H1 (cell line): ENCODE data around the gene TMPRSS3. TPM values are rescaled to one million over a fixed set of nuclear protein-coding genes. Genes with fewer than 3 reads are reported as not detected.

Experiments used
- CTCF ChIA-PET: fragments of 300-600 bp; sonication (Branson Sonifier 250); formaldehyde crosslinking; loops from one replicate; lab custom pipeline; 2021; ENCODE audit not compliant: partially characterized antibody; lab: Charles Lee
- POLR2A ChIA-PET: fragments of 300-600 bp; sonication (Branson Sonifier 250); formaldehyde crosslinking; loops from one replicate; lab custom pipeline; 2021; ENCODE audit warnings: inconsistent platforms; ENCODE audit not compliant: partially characterized antibody; lab: Charles Lee
- DNase-seq, 2 experiments: peaks; one replicate each; pipeline versions ENCODE4 v3.0.0 to v3.0.0-alpha.2; 2010 to 2022; ENCODE audit warnings: low spot score in 2 of 2, low read depth in 1 of 2, mixed read lengths in 1 of 2
- FAIRE-seq: peaks from 2 replicates; lab custom pipeline; 2011; peaks lifted over from hg19 to GRCh38; lab: Jason Lieb, UNC
- H2AFZ ChIP-seq: 2 replicates; pipeline ENCODE4 v1.8.1; 2012; ENCODE audit warnings: low read length, inconsistent platforms
- H2AK5ac ChIP-seq: 2 replicates; pipeline ENCODE4 v1.6.1; 2013; ENCODE audit warnings: low read depth, low read length
- H2BK120ac ChIP-seq: replicated peaks from 2 replicates; pipeline ENCODE3; 2013; ENCODE audit warnings: low read depth, low read length, inconsistent platforms
- H2BK12ac ChIP-seq: 2 replicates; pipeline ENCODE4 v1.6.1; 2013; ENCODE audit warnings: low read depth, low read length
- H2BK15ac ChIP-seq: 2 replicates; pipeline ENCODE4 v1.6.1; 2013; ENCODE audit warnings: low read length
- H2BK20ac ChIP-seq: 2 replicates; pipeline ENCODE4 v1.6.1; 2013; ENCODE audit warnings: low read length
- H2BK5ac ChIP-seq: 2 replicates; pipeline ENCODE4 v1.6.1; 2013; ENCODE audit warnings: low read depth, low read length
- H3K14ac ChIP-seq: 2 replicates; pipeline ENCODE4 v1.6.1; 2013; ENCODE audit warnings: inconsistent platforms; ENCODE audit not compliant: insufficient read length
- H3K18ac ChIP-seq: 2 replicates; pipeline ENCODE4 v1.6.1; 2013; ENCODE audit warnings: low read length; ENCODE audit errors: extremely low read depth
- H3K23ac ChIP-seq: 2 replicates; pipeline ENCODE4 v1.6.1; 2013; ENCODE audit warnings: inconsistent platforms; ENCODE audit not compliant: insufficient read length
- H3K23me2 ChIP-seq: 2 replicates; pipeline ENCODE4 v1.6.1; 2013; ENCODE audit warnings: low read depth, low read length
- H3K27ac ChIP-seq: 2 replicates; pipeline ENCODE4 v1.6.1; 2011; ENCODE audit warnings: low read depth, low read length, inconsistent platforms
- H3K27me3 ChIP-seq, 4 experiments: replicated peaks in 1 of 4; 1 replicate in 1 of 4; 2 replicates in 3 of 4; pipeline versions ENCODE4 v1.6.1 to v1.8.1; 2011 to 2013; ENCODE audit warnings: low read length in 3 of 4, mild to moderate bottlenecking in 3 of 4, inconsistent platforms in 2 of 4, mixed read lengths in 2 of 4, moderate library complexity in 1 of 4; ENCODE audit not compliant: control insufficient read depth in 3 of 4, insufficient read depth in 3 of 4; ENCODE audit errors: extremely low read depth in 1 of 4
- H3K36me3 ChIP-seq, 4 experiments: 2 replicates each; pipeline versions ENCODE4 v1.6.1 to v1.8.1; 2011 to 2013; ENCODE audit warnings: mild to moderate bottlenecking in 4 of 4, low read length in 3 of 4, moderate library complexity in 2 of 4, control low read depth in 1 of 4, inconsistent platforms in 1 of 4; ENCODE audit not compliant: insufficient read depth in 4 of 4, control insufficient read depth in 2 of 4
- H3K4ac ChIP-seq: replicated peaks from 2 replicates; pipeline ENCODE3; 2013; ENCODE audit warnings: low read length, low read depth, mixed read lengths, inconsistent platforms; ENCODE audit not compliant: insufficient read length
- H3K4me1 ChIP-seq, 4 experiments: replicated peaks in 1 of 4; 1 replicate in 1 of 4; 2 replicates in 3 of 4; pipeline versions ENCODE4 v1.6.1 to v1.8.1; 2011 to 2013; ENCODE audit warnings: low read length in 3 of 4, inconsistent platforms in 2 of 4, mixed read lengths in 1 of 4; ENCODE audit not compliant: insufficient read depth in 4 of 4, control insufficient read depth in 3 of 4
- H3K4me2 ChIP-seq, 2 experiments: 2 replicates each; pipeline versions ENCODE4 v1.6.1 to v1.8.1; 2011 to 2013; ENCODE audit warnings: low read depth in 2 of 2, low read length in 2 of 2, control low read depth in 1 of 2, inconsistent platforms in 1 of 2, mild to moderate bottlenecking in 1 of 2; ENCODE audit not compliant: insufficient read depth in 1 of 2
- H3K4me3 ChIP-seq, 4 experiments: fragments of 200-600, 300-600 bp in 1 of 4; sonication (generic), shearing (Covaris generic), sonication (Bioruptor Twin) in 1 of 4; 2 replicates each; pipeline versions ENCODE4 v1.5.1 to v1.8.1; 2011 to 2016; ENCODE audit warnings: low read length in 4 of 4, low read depth in 3 of 4, control low read depth in 2 of 4, inconsistent platforms in 2 of 4, mild to moderate bottlenecking in 2 of 4, mixed read lengths in 1 of 4, moderate library complexity in 1 of 4; ENCODE audit not compliant: insufficient read depth in 2 of 4; ENCODE audit errors: extremely low read depth in 1 of 4
- H3K56ac ChIP-seq: replicated peaks from 2 replicates; pipeline ENCODE3; 2013; ENCODE audit warnings: low read depth, mild to moderate bottlenecking, mixed read lengths, low read length, inconsistent platforms; ENCODE audit not compliant: insufficient read length
- H3K79me1 ChIP-seq: 2 replicates; pipeline ENCODE4 v1.6.1; 2013; ENCODE audit warnings: low read depth, low read length, control low read depth
- H3K79me2 ChIP-seq, 2 experiments: 2 replicates each; pipeline versions ENCODE4 v1.6.1 to v1.8.1; 2012 to 2013; ENCODE audit warnings: low read length in 2 of 2, mild to moderate bottlenecking in 2 of 2, inconsistent platforms in 1 of 2; ENCODE audit not compliant: insufficient read depth in 2 of 2, control insufficient read depth in 1 of 2
- H3K9ac ChIP-seq, 4 experiments: replicated peaks in 1 of 4; 1 replicate in 1 of 4; 2 replicates in 3 of 4; pipeline versions ENCODE4 v1.6.1 to v1.8.1; 2011 to 2013; ENCODE audit warnings: low read depth in 3 of 4, low read length in 3 of 4, control low read depth in 2 of 4, mild to moderate bottlenecking in 2 of 4, moderate library complexity in 2 of 4, inconsistent platforms in 1 of 4; ENCODE audit errors: extremely low read depth in 1 of 4
- H3K9me3 ChIP-seq, 2 experiments: 2 replicates each; pipeline versions ENCODE4 v1.6.1 to v1.8.1; 2012 to 2013; ENCODE audit warnings: mild to moderate bottlenecking in 2 of 2, moderate library complexity in 2 of 2, control low read depth in 1 of 2, inconsistent platforms in 1 of 2, low read depth in 1 of 2, low read length in 1 of 2, mixed read lengths in 1 of 2; ENCODE audit not compliant: insufficient read depth in 2 of 2
- H4K20me1 ChIP-seq, 2 experiments: replicated peaks in 1 of 2; 2 replicates each; pipeline versions ENCODE3 to v1.8.1; 2011 to 2013; ENCODE audit warnings: inconsistent platforms in 2 of 2, low read length in 2 of 2, mild to moderate bottlenecking in 1 of 2; ENCODE audit not compliant: insufficient read depth in 2 of 2, control insufficient read depth in 1 of 2
- H4K5ac ChIP-seq: 2 replicates; pipeline ENCODE4 v1.6.1; 2013; ENCODE audit warnings: low read length, low read depth, mixed read lengths, inconsistent platforms; ENCODE audit not compliant: insufficient read length
- H4K8ac ChIP-seq: 2 replicates; pipeline ENCODE4 v1.8.0; 2013; ENCODE audit warnings: mild to moderate bottlenecking, moderate library complexity, low read length, inconsistent platforms; ENCODE audit not compliant: insufficient read depth; ENCODE audit errors: extremely low read depth
- H4K91ac ChIP-seq: replicated peaks from 2 replicates; pipeline ENCODE3; 2013; ENCODE audit warnings: low read length, mixed read lengths, inconsistent platforms; ENCODE audit not compliant: insufficient read length
- BCL11A ChIP-seq, 2 experiments: IDR thresholded peaks; one replicate each; pipeline ENCODE4 v1.6.1; 2011; ENCODE audit warnings: low read depth in 2 of 2, low read length in 2 of 2, mild to moderate bottlenecking in 2 of 2
- EGR1 ChIP-seq: IDR thresholded peaks from 2 replicates; pipeline ENCODE4 v1.6.1; 2011; ENCODE audit warnings: low read depth, low read length, borderline replicate concordance
- HDAC6 ChIP-seq: IDR thresholded peaks from one replicate; pipeline ENCODE4 v1.7.1; 2012; ENCODE audit warnings: low read depth, mild to moderate bottlenecking, inconsistent platforms, low read length, moderate library complexity
- KDM4A ChIP-seq: IDR thresholded peaks from one replicate; pipeline ENCODE4 v1.7.1; 2012; ENCODE audit warnings: low read depth, mild to moderate bottlenecking, moderate library complexity, low read length, inconsistent platforms; ENCODE audit not compliant: severe bottlenecking
- KDM5A ChIP-seq: fragments of 200-600 bp; IDR thresholded peaks from 2 replicates; pipeline ENCODE4 v1.7.1; 2012; ENCODE audit warnings: mild to moderate bottlenecking, low read length, inconsistent platforms, mixed read lengths
- NANOG ChIP-seq: IDR thresholded peaks from 2 replicates; pipeline ENCODE4 v1.6.1; 2011; ENCODE audit warnings: low read length, low read depth, mild to moderate bottlenecking, inconsistent platforms; ENCODE audit not compliant: insufficient read depth, poor library complexity, severe bottlenecking
- POLR2AphosphoS5 ChIP-seq: IDR thresholded peaks from 2 replicates; pipeline ENCODE4 v1.6.1; 2011; ENCODE audit warnings: low read depth, low read length
- SP1 ChIP-seq: IDR thresholded peaks from 2 replicates; pipeline ENCODE4 v1.6.1; 2011; ENCODE audit warnings: low read depth, low read length
- SP4 ChIP-seq: IDR thresholded peaks from 2 replicates; pipeline ENCODE4 v1.6.1; 2012; ENCODE audit warnings: low read length, inconsistent platforms
- SRF ChIP-seq: IDR thresholded peaks from 2 replicates; pipeline ENCODE4 v1.6.1; 2011; ENCODE audit warnings: mild to moderate bottlenecking, low read depth, low read length, moderate library complexity
- TAF1 ChIP-seq: IDR thresholded peaks from 2 replicates; pipeline ENCODE4 v1.6.1; 2011; ENCODE audit warnings: mild to moderate bottlenecking, low read depth, low read length
- ZNF274 ChIP-seq: IDR thresholded peaks from 2 replicates; pipeline ENCODE4 v1.7.0; 2012; ENCODE audit warnings: low read length, borderline replicate concordance; ENCODE audit errors: extremely low read depth
- WGBS, 2 experiments: shearing (Covaris generic) in 1 of 2; methylation state at CpG; one replicate each; pipeline versions ENCODE4 v1.1.6 to v1.1.7; 2013 to 2015; ENCODE audit warnings: low lambda C conversion rate in 2 of 2, mixed read lengths in 2 of 2, inconsistent platforms in 1 of 2, low coverage in 1 of 2, missing lambda C conversion rate in 1 of 2; ENCODE audit not compliant: insufficient replicate concordance in 2 of 2, insufficient coverage in 1 of 2, insufficient read length in 1 of 2; ENCODE audit errors: extremely low coverage in 1 of 2, missing lambda C conversion rate in 1 of 2; 5-methylcytosine and 5-hydroxymethylcytosine counted together
- polyA plus RNA-seq, 7 experiments: library from polyadenylated mRNA; depleted of rRNA in 3 of 7; stranded (reverse) in 5 of 7; unstranded in 2 of 7; fragments of >200 nt in 5 of 7; fragments of 200-250 nt in 2 of 7; gene quantifications; 1 replicate in 5 of 7; 2 replicates in 1 of 7; 4 replicates in 1 of 7; pipeline versions ENCODE4 v1.2.1 to v1.2.3, GENCODE V29; 2011 to 2013; ENCODE audit warnings: missing spikeins in 2 of 7, mixed read lengths in 2 of 7
- total RNA-seq: library from RNA; stranded (reverse); fragmentation: NEBNext Ultra II Directional; extraction: Animal tissue kit (Norgen Biotek cat#: 25700); gene quantifications from 2 replicates; pipeline ENCODE4 v1.2.1, GENCODE V29; 2021
- TF ChIP-seq, protein P1 (sequence below): IDR thresholded peaks from 2 replicates; pipeline ENCODE4 v1.6.1; 2012; ENCODE audit warnings: inconsistent platforms

The TMPRSS3 gene
- total and polyA plus RNA-seq, 2 of the 8 experiments (the other 6 are each of a cell fraction or from before 2014, with no cell fraction given), result 0.38 TPM; not detected in 1

DNA sequence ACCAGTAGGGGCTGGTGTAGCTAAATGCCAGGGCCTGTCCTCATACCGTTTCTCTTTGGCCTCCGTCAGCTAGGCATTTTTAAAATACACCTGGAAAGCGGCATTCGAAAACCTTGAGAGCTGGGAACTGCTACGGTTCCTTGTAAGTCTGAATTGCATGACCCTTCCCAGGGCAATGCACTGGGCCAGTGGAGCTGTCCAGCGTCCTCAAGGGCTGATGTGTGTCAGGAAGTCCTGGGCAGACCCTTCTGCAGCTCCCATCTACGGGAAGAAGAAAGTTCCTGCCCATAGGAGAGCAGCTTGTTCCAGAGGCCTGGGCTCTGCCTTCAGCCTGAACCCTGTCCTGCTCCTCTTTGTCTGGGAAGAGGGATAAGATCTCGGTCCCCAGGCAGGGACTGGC, 41.9 kb upstream of the TMPRSS3 start:
- TF ChIP-seq ZNF274, result no peak
- no peak for TF ChIP-seq TAF1
- no peak for TF ChIP-seq KDM4A
- TF ChIP-seq KDM5A, result no peak
- no peak for TF ChIP-seq SP4
- TF ChIP-seq EGR1, result no peak
- TF ChIP-seq HDAC6, result no peak
- TF ChIP-seq SRF, result no peak
- no peak for TF ChIP-seq BCL11A (IDR thresholded peaks at IDR 0.05; ENCODE audit: low read depth in 2 of 2, low read length in 2 of 2)
- TF ChIP-seq, protein P1, sequence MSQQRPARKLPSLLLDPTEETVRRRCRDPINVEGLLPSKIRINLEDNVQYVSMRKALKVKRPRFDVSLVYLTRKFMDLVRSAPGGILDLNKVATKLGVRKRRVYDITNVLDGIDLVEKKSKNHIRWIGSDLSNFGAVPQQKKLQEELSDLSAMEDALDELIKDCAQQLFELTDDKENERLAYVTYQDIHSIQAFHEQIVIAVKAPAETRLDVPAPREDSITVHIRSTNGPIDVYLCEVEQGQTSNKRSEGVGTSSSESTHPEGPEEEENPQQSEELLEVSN, result no peak
- no peak for TF ChIP-seq POLR2AphosphoS5
- no peak for TF ChIP-seq NANOG
- TF ChIP-seq SP1, result no peak
- Histone ChIP-seq H3K9ac (no peak overlapping the region), H2BK120ac (no peak overlapping the region), H4K5ac (no peak overlapping the region), H2BK20ac (no peak overlapping the region), H2BK12ac (no peak overlapping the region), H3K23ac (no peak overlapping the region), H3K27me3 (no peaks in the 10 kb centered on the region), H4K8ac (no peak overlapping the region), H2BK5ac (no peak overlapping the region), H3K4ac (no peak overlapping the region), H3K79me1 (no peaks in the 10 kb centered on the region), H3K4me1 (no peaks in the 10 kb centered on the region), H3K14ac (no peak overlapping the region), H3K4me3 (no peak overlapping the region), H3K79me2 (no peaks in the 10 kb centered on the region), H2AFZ (no peak overlapping the region), H2AK5ac (no peak overlapping the region), H4K20me1 (peaks cover 0 to 7% of the 10 kb centered on the region in 2 experiments), H3K18ac (no peak overlapping the region), H2BK15ac (no peak overlapping the region), H3K4me2 (no peak overlapping the region), H3K56ac (no peak overlapping the region), H3K36me3 (no peaks in the 10 kb centered on the region), H3K23me2 (peaks cover 6% of the 10 kb centered on the region; the same call in 1 of the 2 replicates), H4K91ac (no peak overlapping the region), H3K27ac (no peak overlapping the region), H3K9me3 (peaks cover 0 to 2% of the 10 kb centered on the region in 2 experiments; a peak in 2 of 4 replicates)
- FAIRE-seq (no peak), DNase-seq (no peak)
- CTCF ChIA-PET, result interaction anchor here (0.9 to 1.6 kb wide), 3 partner anchors 14 to 100 kb away, joined by 3 to 7 read pairs (median 5); no protein-coding TSS in a partner anchor
- 77% methylated on average over 8 of the region's 8 CpGs; no CpG with 5 or more reads in 1 of the 2 experiments for WGBS, 2 experiments
- POLR2A ChIA-PET, result no interaction called here
